Measurements from ENCODE around the gene MRPS17. TPM values are rescaled to one million over a fixed set of nuclear protein-coding genes. Genes with fewer than 3 reads are reported as not detected.

Gene MRPS17
- total and polyA plus RNA-seq, 2 donors (not counting 1 experiment from before 2014, with no cell fraction given) = 14.6 to 17.5 TPM

GRCh38 chr7:55970561-55970960, 18.9 kb downstream of the MRPS17 start:
- Histone ChIP-seq H3K9ac (ENCODE audit: insufficient read depth, low read length) (no peak overlapping the region), H3K27ac (ENCODE audit: insufficient read depth, low read length) (no peak overlapping the region), H2AFZ (ENCODE audit: low read length) (no peak overlapping the region), H3K36me3 (ENCODE audit: control insufficient read depth, insufficient read depth, low read length) (no peaks in the 10 kb centered on the region), H3K4me1 (ENCODE audit: control insufficient read depth, extremely low read depth, insufficient read depth, low read length) (no peaks in the 10 kb centered on the region), H3K79me2 (ENCODE audit: control insufficient read depth, insufficient read depth, low read length) (peaks cover 4% of the 10 kb centered on the region), H3K4me3 (replicated peaks in 1 of 4; ENCODE audit: control extremely low read depth in 1 of 4, insufficient read depth in 1 of 4, low read depth in 3 of 4, low read length in 4 of 4) (no peak overlapping the region), H3K27me3 (ENCODE audit: control insufficient read depth, insufficient read depth, low read length) (no peaks in the 10 kb centered on the region), H3K4me2 (ENCODE audit: extremely low read depth, insufficient read depth, low read length) (no peak overlapping the region), H3K9me3 (ENCODE audit: control insufficient read depth, insufficient read depth, low read depth, low read length) (no peaks in the 10 kb centered on the region), H4K20me1 (ENCODE audit: control insufficient read depth, extremely low read depth, insufficient read depth, low read length) (no peaks in the 10 kb centered on the region)
- no peak for TF ChIP-seq CTCF (conservative IDR thresholded peaks at IDR 0.05 in 1 of 2, IDR thresholded peaks at IDR 0.05 in 1 of 2; ENCODE audit: low read depth in 1 of 2, low read length in 2 of 2)
- no peak for TF ChIP-seq EZH2 (IDR thresholded peaks at IDR 0.05; ENCODE audit: low read length, missing control alignments)
- no peak for DNase-seq (ENCODE audit: low read depth in 2 of 2)

- H3K4me1 ChIP-seq (ENCODE audit: control insufficient read depth, extremely low read depth, insufficient read depth, low read length) = no peaks in the 10 kb centered on the region
- DNase-seq (ENCODE audit: low read depth in 2 of 2) = peak in 1 of 2 donors; percentile 12
- no peaks in the 10 kb centered on the region for H3K36me3 ChIP-seq (ENCODE audit: control insufficient read depth, insufficient read depth, low read length)
- TF ChIP-seq CTCF (conservative IDR thresholded peaks at IDR 0.05 in 1 of 2, IDR thresholded peaks at IDR 0.05 in 1 of 2; ENCODE audit: low read depth in 1 of 2, low read length in 2 of 2) (no peak), EZH2 (IDR thresholded peaks at IDR 0.05; ENCODE audit: low read length, missing control alignments) (no peak)
- H3K79me2 ChIP-seq (ENCODE audit: control insufficient read depth, insufficient read depth, low read length) = peaks cover 4% of the 10 kb centered on the region
- H2AFZ ChIP-seq (ENCODE audit: low read length) = no peak overlapping the region
- no peaks in the 10 kb centered on the region for H3K9me3 ChIP-seq (ENCODE audit: control insufficient read depth, insufficient read depth, low read depth, low read length)
- H3K27ac ChIP-seq (ENCODE audit: insufficient read depth, low read length) = no peak overlapping the region
- no peaks in the 10 kb centered on the region for H3K27me3 ChIP-seq (ENCODE audit: control insufficient read depth, insufficient read depth, low read length)
- H3K4me3 ChIP-seq (replicated peaks in 1 of 4; ENCODE audit: control extremely low read depth in 1 of 4, insufficient read depth in 1 of 4, low read depth in 3 of 4, low read length in 4 of 4) = no peak overlapping the region
- H4K20me1 ChIP-seq (ENCODE audit: control insufficient read depth, extremely low read depth, insufficient read depth, low read length) = no peaks in the 10 kb centered on the region
- H3K9ac ChIP-seq (ENCODE audit: insufficient read depth, low read length) = no peak overlapping the region
- no peak overlapping the region for H3K4me2 ChIP-seq (ENCODE audit: extremely low read depth, insufficient read depth, low read length)
Measured at GRCh38 chr7:55970978-55971377, 19.3 kb downstream of the MRPS17 start.

GRCh38 chr7:55973747-55974250, 22.1 kb downstream of the MRPS17 start:
- Histone ChIP-seq H4K20me1 (ENCODE audit: control insufficient read depth, extremely low read depth, insufficient read depth, low read length) (no peaks in the 10 kb centered on the region), H3K27me3 (ENCODE audit: control insufficient read depth, insufficient read depth, low read length) (no peaks in the 10 kb centered on the region), H3K4me2 (ENCODE audit: extremely low read depth, insufficient read depth, low read length) (no peak overlapping the region), H3K27ac (ENCODE audit: insufficient read depth, low read length) (no peak overlapping the region), H3K4me3 (replicated peaks in 1 of 4; ENCODE audit: control extremely low read depth in 1 of 4, insufficient read depth in 1 of 4, low read depth in 3 of 4, low read length in 4 of 4) (no peak overlapping the region), H3K79me2 (ENCODE audit: control insufficient read depth, insufficient read depth, low read length) (peaks cover 4% of the 10 kb centered on the region), H3K4me1 (ENCODE audit: control insufficient read depth, extremely low read depth, insufficient read depth, low read length) (no peaks in the 10 kb centered on the region), H3K36me3 (ENCODE audit: control insufficient read depth, insufficient read depth, low read length) (no peaks in the 10 kb centered on the region), H2AFZ (ENCODE audit: low read length) (no peak overlapping the region), H3K9me3 (ENCODE audit: control insufficient read depth, insufficient read depth, low read depth, low read length) (no peaks in the 10 kb centered on the region), H3K9ac (ENCODE audit: insufficient read depth, low read length) (no peak overlapping the region)
- no peak for TF ChIP-seq CTCF (conservative IDR thresholded peaks at IDR 0.05 in 1 of 2, IDR thresholded peaks at IDR 0.05 in 1 of 2; ENCODE audit: low read depth in 1 of 2, low read length in 2 of 2)
- no peak for DNase-seq (ENCODE audit: low read depth in 2 of 2)

Measured in fibroblast of lung (primary cell).